ENCODE measurements around the gene TNFRSF6B. TPM values are rescaled to one million over a fixed set of nuclear protein-coding genes. Genes with fewer than 3 reads are reported as not detected.

The TNFRSF6B gene
- total RNA-seq, 1 donor from 2014 or later, result 7.1 TPM

- H3K36me3 ChIP-seq (ENCODE audit: control insufficient read depth, insufficient read depth, low read length), result peaks cover 5% of the 10 kb centered on the region
- H3K27me3 ChIP-seq (ENCODE audit: control insufficient read depth, insufficient read depth, low read length), result no peaks in the 10 kb centered on the region
- DNase-seq (ENCODE audit: low read depth) (no peak), FAIRE-seq (no peak)
- no peak overlapping the region for H3K4me3 ChIP-seq (ENCODE audit: low read depth, low read length)
- TF ChIP-seq CTCF (IDR thresholded peaks at IDR 0.05; ENCODE audit: insufficient read depth, low read length, severe bottlenecking), result no peak
These were observed 1.6 kb downstream of the TNFRSF6B start for GRCh38 chr20:63697868-63698545.

GRCh38 chr20:63698739-63699465 lies 2.5 kb downstream of the TNFRSF6B start:
- Histone ChIP-seq H3K4me3 (ENCODE audit: low read depth, low read length) (no peak overlapping the region), H3K27me3 (ENCODE audit: control insufficient read depth, insufficient read depth, low read length) (no peaks in the 10 kb centered on the region), H3K36me3 (ENCODE audit: control insufficient read depth, insufficient read depth, low read length) (peaks cover 4% of the 10 kb centered on the region)
- TF ChIP-seq CTCF (IDR thresholded peaks at IDR 0.05; ENCODE audit: insufficient read depth, low read length, severe bottlenecking), result no peak
- FAIRE-seq (no peak), DNase-seq (ENCODE audit: low read depth) (peak; percentile 88)

- H3K4me3 ChIP-seq (ENCODE audit: low read depth, low read length), result no peak overlapping the region
- no peaks in the 10 kb centered on the region for H3K27me3 ChIP-seq (ENCODE audit: control insufficient read depth, insufficient read depth, low read length)
- no peak for FAIRE-seq
- H3K36me3 ChIP-seq (ENCODE audit: control insufficient read depth, insufficient read depth, low read length), result peaks cover 6% of the 10 kb centered on the region
- no peak for DNase-seq (ENCODE audit: low read depth)
- TF ChIP-seq CTCF (IDR thresholded peaks at IDR 0.05; ENCODE audit: insufficient read depth, low read length, severe bottlenecking), result no peak
These were observed 3.2 kb downstream of the TNFRSF6B start for GRCh38 chr20:63699466-63700198.

- Histone ChIP-seq H3K27me3 (ENCODE audit: control insufficient read depth, insufficient read depth, low read length) (no peaks in the 10 kb centered on the region), H3K4me3 (ENCODE audit: low read depth, low read length) (no peak overlapping the region), H3K36me3 (ENCODE audit: control insufficient read depth, insufficient read depth, low read length) (peaks cover 11% of the 10 kb centered on the region)
- no peak for DNase-seq (ENCODE audit: low read depth)
- TF ChIP-seq CTCF (IDR thresholded peaks at IDR 0.05; ENCODE audit: insufficient read depth, low read length, severe bottlenecking), result no peak
- no peak for FAIRE-seq
These were observed 4.0 kb downstream of the TNFRSF6B start for GRCh38 chr20:63700199-63701050.

GRCh38 chr20:63701051-63701328 lies 4.5 kb downstream of the TNFRSF6B start:
- no peak for TF ChIP-seq CTCF (IDR thresholded peaks at IDR 0.05; ENCODE audit: insufficient read depth, low read length, severe bottlenecking)
- Histone ChIP-seq H3K4me3 (ENCODE audit: low read depth, low read length) (no peak overlapping the region), H3K36me3 (ENCODE audit: control insufficient read depth, insufficient read depth, low read length) (peaks cover 14% of the 10 kb centered on the region), H3K27me3 (ENCODE audit: control insufficient read depth, insufficient read depth, low read length) (no peaks in the 10 kb centered on the region)
- DNase-seq (ENCODE audit: low read depth) (no peak), FAIRE-seq (no peak)
